Fibroblast of upper back skin (primary cell): ENCODE data around the gene C14orf180.
"Not testable (repeated sequence)": the region's sequence is repeated elsewhere in the genome, so short reads cannot be mapped to it uniquely, and the experiment has no call there.

ENCODE experiments used
- DNase-seq: peaks from one replicate; pipeline ENCODE4 v3.0.0-alpha.2; 2013

Gene C14orf180

GRCh38 chr14:104633276-104634137, 53.9 kb downstream of the C14orf180 start:
- DNase-seq = no peak

- no peak for DNase-seq
Observed at GRCh38 chr14:104634138-104634760, 54.7 kb downstream of the C14orf180 start.

GRCh38 chr14:104634886-104635570, 55.5 kb downstream of the C14orf180 start:
- no peak for DNase-seq

GRCh38 chr14:104635717-104636116, 56.2 kb downstream of the C14orf180 start:
- no peak for DNase-seq

DNA sequence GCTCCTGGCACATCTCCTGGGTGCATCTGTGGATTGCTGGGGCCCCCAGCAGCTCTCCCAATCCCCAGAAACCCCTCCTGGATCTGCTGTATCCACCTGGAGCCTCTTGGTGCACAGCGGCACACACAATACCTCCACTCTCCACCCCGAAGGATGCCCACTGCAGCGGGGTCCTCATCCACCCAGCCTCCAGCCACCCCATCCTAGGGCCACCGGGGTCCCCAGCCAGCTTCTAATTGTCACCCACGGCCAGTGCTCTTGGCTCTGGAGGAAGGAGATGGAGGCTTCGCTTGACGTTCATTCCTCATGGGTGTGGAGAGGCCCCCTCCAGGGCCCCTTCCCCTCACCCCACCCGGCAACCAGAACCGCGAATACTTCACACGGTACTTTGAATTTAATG, 56.6 kb downstream of the C14orf180 start:
- no peak for DNase-seq

DNA sequence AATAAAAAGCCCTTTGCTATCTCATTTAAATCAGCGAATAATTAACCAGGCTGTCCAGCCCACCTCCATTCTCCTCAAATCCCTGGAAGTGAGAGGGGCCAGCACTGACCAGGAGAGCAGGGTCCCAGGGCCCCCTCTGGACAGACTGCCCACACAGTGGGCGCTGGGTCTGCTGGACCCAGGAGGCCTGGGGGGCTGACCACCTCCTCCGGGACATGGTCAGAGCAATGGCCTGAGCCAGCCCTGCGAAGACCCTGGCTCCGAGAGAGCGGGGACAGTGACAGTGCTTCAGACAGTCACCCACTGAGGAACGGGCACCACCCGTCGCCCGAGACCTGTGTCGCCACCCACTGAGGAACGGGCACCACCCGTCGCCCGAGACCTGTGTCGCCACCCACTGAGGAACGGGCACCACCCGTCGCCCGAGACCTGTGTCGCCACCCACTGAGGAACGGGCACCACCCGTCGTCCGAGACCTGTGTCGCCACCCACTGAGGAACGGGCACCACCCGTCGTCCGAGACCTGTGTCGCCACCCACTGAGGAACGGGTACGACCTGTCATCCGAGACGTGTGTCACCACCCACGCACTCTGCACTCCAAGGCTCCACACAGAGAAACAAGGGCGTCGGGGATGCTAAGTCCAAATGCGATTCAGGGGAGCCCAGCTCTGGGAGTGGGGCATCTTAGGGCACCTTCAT, 57.4 kb downstream of the C14orf180 start:
- DNase-seq = not testable (repeated sequence)

DNA sequence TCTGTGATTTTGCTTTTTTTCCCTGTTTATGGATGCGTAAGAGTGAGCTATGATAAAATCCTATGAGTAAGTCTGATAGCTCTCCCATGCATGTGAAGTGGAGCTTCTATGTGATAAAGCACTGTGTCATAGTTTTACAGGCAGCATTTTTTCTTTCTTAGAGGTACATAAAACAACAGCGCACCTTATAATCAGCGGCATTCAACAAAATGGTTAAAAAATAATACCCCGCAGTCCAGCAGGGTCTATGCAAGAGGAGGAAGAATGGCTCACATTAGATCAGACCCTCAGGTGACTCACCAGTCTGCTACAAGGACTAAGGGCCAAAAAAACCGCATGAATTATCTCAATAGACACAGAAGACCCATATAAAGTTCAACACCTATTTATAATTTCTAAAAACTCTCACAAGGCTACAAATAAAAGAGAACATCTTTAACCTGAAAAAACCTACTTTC, 58.0 kb downstream of the C14orf180 start:
- no peak for DNase-seq

GRCh38 chr14:104638190-104638589, 58.6 kb downstream of the C14orf180 start:
- no peak for DNase-seq

DNA sequence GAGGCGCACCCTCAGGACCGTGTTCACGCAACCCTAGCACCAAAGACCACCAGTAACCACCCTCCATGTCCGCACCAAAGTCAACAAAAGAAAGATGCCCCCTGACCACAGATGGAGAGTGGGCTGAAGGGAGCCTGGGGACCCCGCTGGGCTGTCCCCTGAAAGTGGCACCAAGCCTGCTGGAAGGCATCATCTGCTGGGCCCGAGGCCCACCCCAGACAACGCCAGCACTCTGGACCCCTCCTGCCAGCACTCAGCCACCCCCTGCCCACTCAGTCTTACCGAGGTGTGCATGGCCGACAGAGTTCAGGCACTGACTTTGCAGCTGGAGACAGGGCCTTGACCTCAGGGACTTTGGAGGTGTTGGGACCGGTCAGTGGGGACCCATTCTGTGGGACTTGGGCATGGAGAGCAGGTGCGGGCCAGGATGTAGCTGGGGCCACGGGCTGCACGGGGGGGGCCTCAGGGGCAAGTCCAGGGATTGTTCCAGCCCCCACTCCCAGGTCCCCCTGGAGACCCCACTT, 59.4 kb downstream of the C14orf180 start:
- DNase-seq = no peak

DNA sequence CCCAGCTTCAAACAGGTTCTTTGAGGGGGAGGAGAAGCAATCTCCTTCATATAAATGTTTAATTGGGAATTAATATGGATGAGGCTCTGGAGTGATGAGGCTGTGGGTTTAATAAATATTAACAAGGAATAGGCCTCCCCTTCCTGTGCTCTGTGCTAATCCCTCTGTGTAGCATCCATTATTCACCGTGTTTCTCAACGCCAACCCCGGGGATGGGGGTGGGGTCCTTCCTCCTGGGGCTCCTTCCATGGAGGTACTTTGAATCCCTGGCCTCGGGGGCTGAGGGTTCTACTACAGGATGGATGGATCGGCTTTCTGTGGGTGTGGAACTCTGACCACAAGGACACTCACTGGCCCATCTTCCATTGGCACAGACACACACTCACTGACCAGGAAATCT, 59.9 kb downstream of the C14orf180 start:
- DNase-seq = no peak
